Neural cell (in vitro differentiated cells): ENCODE results near the gene BMP4.

Source experiments
- CTCF ChIP-seq: fragments of 450-650 bp; IDR thresholded peaks from 2 replicates; pipeline ENCODE4 v1.5.1; 2014; ENCODE audit warnings: antibody characterized with exemption, mild to moderate bottlenecking, moderate library complexity; ENCODE audit not compliant: poor library complexity, severe bottlenecking
- EP300 ChIP-seq: fragments of 450-650 bp; conservative IDR thresholded peaks from 2 replicates; pipeline ENCODE4 v1.6.1; 2014; ENCODE audit warnings: antibody characterized with exemption, mild to moderate bottlenecking, moderate library complexity; ENCODE audit not compliant: poor library complexity, severe bottlenecking
- EZH2 ChIP-seq: fragments of 200-600, 300-800 bp; shearing (Covaris generic), sonication (generic); IDR thresholded peaks from 2 replicates; pipeline ENCODE4 v1.6.1; 2014; ENCODE audit warnings: antibody characterized with exemption, low read length, borderline replicate concordance, mild to moderate bottlenecking; ENCODE audit not compliant: insufficient read depth, poor library complexity, severe bottlenecking
- POLR2AphosphoS5 ChIP-seq: IDR thresholded peaks from 2 replicates; pipeline ENCODE4 v1.6.1; 2012
- REST ChIP-seq: IDR thresholded peaks from 2 replicates; pipeline ENCODE4 v1.6.1; 2012; ENCODE audit warnings: borderline replicate concordance
- SMC3 ChIP-seq: fragments of 450-650 bp; conservative IDR thresholded peaks from 2 replicates; pipeline ENCODE4 v1.6.1; 2014; ENCODE audit warnings: antibody characterized with exemption, mild to moderate bottlenecking, moderate library complexity; ENCODE audit not compliant: poor library complexity

GRCh38 chr14:53924753-53925152 is 31.9 kb downstream of the BMP4 start:
- no peak for TF ChIP-seq CTCF
- no peak for TF ChIP-seq EZH2
- no peak for TF ChIP-seq SMC3
- no peak for TF ChIP-seq EP300
- no peak for TF ChIP-seq POLR2AphosphoS5
- TF ChIP-seq REST: no peak
